H1 (cell line): Measurements from ENCODE around the gene COL19A1. TPM values are rescaled to one million over a fixed set of nuclear protein-coding genes. Genes with fewer than 3 reads are reported as not detected.

Experiments
- CHD7 ChIP-seq: fragments of 300-600 bp; sonication (generic); IDR thresholded peaks from 2 replicates; pipeline ENCODE4 v1.7.1; 2012; ENCODE audit warnings: low read length, moderate library complexity, mild to moderate bottlenecking, inconsistent platforms; ENCODE audit not compliant: insufficient replicate concordance
- HDAC2 ChIP-seq, 2 experiments: fragments of 300-600 bp in 1 of 2; sonication (generic) in 1 of 2; IDR thresholded peaks; 2 replicates each; pipeline ENCODE4 v1.6.1; 2011 to 2012; ENCODE audit warnings: low read depth in 2 of 2, low read length in 2 of 2, mild to moderate bottlenecking in 2 of 2, moderate library complexity in 2 of 2, borderline replicate concordance in 1 of 2, inconsistent platforms in 1 of 2
- JUND ChIP-seq: IDR thresholded peaks from 2 replicates; pipeline ENCODE4 v1.6.1; 2011; ENCODE audit warnings: mild to moderate bottlenecking, improper control_type of control experiment, low read length
- MAFK ChIP-seq: IDR thresholded peaks from 2 replicates; pipeline ENCODE4 v1.6.1; 2012; ENCODE audit warnings: low read depth, mild to moderate bottlenecking, improper control_type of control experiment, low read length
- POLR2AphosphoS5 ChIP-seq: IDR thresholded peaks from 2 replicates; pipeline ENCODE4 v1.6.1; 2011; ENCODE audit warnings: low read depth, low read length
- RBBP5 ChIP-seq: IDR thresholded peaks from 2 replicates; pipeline ENCODE4 v1.7.1; 2012; ENCODE audit warnings: low read depth, mild to moderate bottlenecking, inconsistent platforms, low read length, moderate library complexity, borderline replicate concordance
- RNF2 ChIP-seq: fragments of 200-900, 300-1000 bp; sonication (generic); IDR thresholded peaks from 2 replicates; pipeline ENCODE4 v1.7.1; 2016; ENCODE audit warnings: borderline replicate concordance, low read depth, mild to moderate bottlenecking, antibody characterized with exemption, low read length; ENCODE audit not compliant: poor library complexity, severe bottlenecking; ENCODE audit errors: missing control alignments
- SAP30 ChIP-seq: fragments of 300-600 bp; sonication (generic); IDR thresholded peaks from 2 replicates; pipeline ENCODE4 v1.7.1; 2012; ENCODE audit warnings: low read length, moderate library complexity, mild to moderate bottlenecking, inconsistent platforms; ENCODE audit not compliant: insufficient read depth, insufficient replicate concordance
- SIN3A ChIP-seq, 2 experiments: IDR thresholded peaks in 1 of 2; conservative IDR thresholded peaks in 1 of 2; 2 replicates each; pipeline ENCODE4 v1.6.1; 2011 to 2012; ENCODE audit warnings: low read length in 2 of 2, improper control_type of control experiment in 1 of 2, low read depth in 1 of 2, mild to moderate bottlenecking in 1 of 2
- SIX5 ChIP-seq: IDR thresholded peaks from 2 replicates; pipeline ENCODE4 v1.6.1; 2011; ENCODE audit warnings: mild to moderate bottlenecking, low read depth, low read length
- polyA plus RNA-seq, 7 experiments: library from polyadenylated mRNA; depleted of rRNA in 3 of 7; stranded (reverse) in 5 of 7; unstranded in 2 of 7; fragments of >200 nt in 5 of 7; fragments of 200-250 nt in 2 of 7; gene quantifications; 1 replicate in 5 of 7; 2 replicates in 1 of 7; 4 replicates in 1 of 7; pipeline versions ENCODE4 v1.2.1 to v1.2.3, GENCODE V29; 2011 to 2013; ENCODE audit warnings: missing spikeins in 2 of 7, mixed read lengths in 2 of 7
- total RNA-seq: library from RNA; stranded (reverse); fragmentation: NEBNext Ultra II Directional; extraction: Animal tissue kit (Norgen Biotek cat#: 25700); gene quantifications from 2 replicates; pipeline ENCODE4 v1.2.1, GENCODE V29; 2021

The COL19A1 gene
- total and polyA plus RNA-seq, 2 of the 8 experiments (the other 6 are each of a cell fraction or from before 2014, with no cell fraction given): not detected

DNA sequence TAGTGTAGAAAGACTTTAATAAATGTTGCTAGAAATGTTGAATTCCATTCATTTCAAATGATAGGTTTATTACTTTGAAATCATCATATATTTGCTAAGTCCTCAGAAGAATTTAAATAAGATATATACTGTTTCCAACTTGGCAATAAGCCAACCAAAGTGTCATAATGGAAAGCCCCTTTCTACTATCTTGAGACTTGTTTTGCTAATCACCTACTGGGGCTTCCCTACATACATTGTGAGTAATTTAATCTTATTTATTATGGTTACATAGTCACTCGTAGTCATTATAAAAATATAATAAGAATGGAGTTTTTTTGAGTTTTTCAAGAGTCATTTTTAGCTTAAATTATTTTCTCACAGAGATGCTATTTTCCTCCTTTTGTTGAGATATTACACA lies 20.7 kb downstream of the COL19A1 start (continued):
- TF ChIP-seq CHD7: no peak
- TF ChIP-seq JUND: no peak
- TF ChIP-seq RBBP5: no peak
- TF ChIP-seq RNF2: no peak
- no peak for TF ChIP-seq SAP30
- no peak for TF ChIP-seq SIN3A (conservative IDR thresholded peaks at IDR 0.05 in 1 of 2, IDR thresholded peaks at IDR 0.05 in 1 of 2; ENCODE audit: low read depth in 1 of 2, low read length in 2 of 2)
- no peak for TF ChIP-seq POLR2AphosphoS5
- no peak for TF ChIP-seq HDAC2 (IDR thresholded peaks at IDR 0.05; ENCODE audit: borderline replicate concordance in 1 of 2, low read depth in 2 of 2, low read length in 2 of 2)
- TF ChIP-seq MAFK: no peak
- TF ChIP-seq SIX5: no peak
